Panc1 (cell line): ENCODE results near the gene CLEC2D. TPM values are rescaled to one million over a fixed set of nuclear protein-coding genes. Genes with fewer than 3 reads are reported as not detected.
"Not testable (repeated sequence)": the region's sequence is repeated elsewhere in the genome, so short reads cannot be mapped to it uniquely, and the experiment has no call there.

ENCODE experiments used
- ATAC-seq: fragments of 200-7000 bp; cut with Tn5 transposase; 2 replicates; pipeline ENCODE4 v1.9.1; 2020; ENCODE audit warnings: mild to moderate bottlenecking, moderate library complexity
- BruUV-seq: library from RNA; stranded (reverse); fragments of 400-500 nt; replicated peaks from 2 replicates; lab custom pipeline; 2021; lab: Mats Ljungman, UMichigan
- CTCF ChIA-PET: fragments of 300-600 bp; sonication (Branson Sonifier 250); formaldehyde crosslinking; loops from one replicate; lab custom pipeline; 2022; ENCODE audit warnings: antibody characterized with exemption; lab: Charles Lee
- POLR2A ChIA-PET: fragments of 300-600 bp; sonication (Branson Sonifier 250); formaldehyde crosslinking; loops from one replicate; lab custom pipeline; 2022; ENCODE audit warnings: antibody characterized with exemption; lab: Charles Lee
- DNase-seq: peaks from one replicate; pipeline ENCODE4 v3.0.0-alpha.2; 2010; ENCODE audit warnings: low read depth, low spot score
- H3K27ac ChIP-seq: 2 replicates; pipeline ENCODE4 v1.5.1; 2011; ENCODE audit warnings: mild to moderate bottlenecking, low read length, inconsistent platforms
- H3K27me3 ChIP-seq: fragments of 200-500 bp; sonication (Bioruptor generic); 2 replicates; pipeline ENCODE4 v1.6.0; 2014; ENCODE audit warnings: low read length, inconsistent platforms; ENCODE audit not compliant: control insufficient read depth, insufficient read depth
- H3K36me3 ChIP-seq: fragments of 200-500 bp; sonication (Bioruptor generic); 2 replicates; pipeline ENCODE4 v1.5.1; 2014; ENCODE audit warnings: inconsistent platforms, mild to moderate bottlenecking, low read length, moderate library complexity; ENCODE audit not compliant: control insufficient read depth, insufficient read depth
- H3K4me1 ChIP-seq: 2 replicates; pipeline ENCODE4 v1.5.1; 2011; ENCODE audit warnings: inconsistent platforms, mild to moderate bottlenecking, low read length, moderate library complexity; ENCODE audit not compliant: control insufficient read depth, insufficient read depth
- H3K4me3 ChIP-seq, 2 experiments: 2 replicates each; pipeline ENCODE4 v1.5.1; 2011 to 2012; ENCODE audit warnings: low read depth in 2 of 2, low read length in 2 of 2, mild to moderate bottlenecking in 2 of 2, inconsistent platforms in 1 of 2, moderate library complexity in 1 of 2
- H3K9me3 ChIP-seq: fragments of 200-500 bp; sonication (Bioruptor generic); 2 replicates; pipeline ENCODE4 v1.5.1; 2014; ENCODE audit warnings: low read depth, mild to moderate bottlenecking, inconsistent platforms, low read length, moderate library complexity; ENCODE audit not compliant: control insufficient read depth, insufficient read depth
- CTCF ChIP-seq: fragments of 450-650 bp; IDR thresholded peaks from 2 replicates; pipeline ENCODE4 v1.5.1; 2017; ENCODE audit warnings: mild to moderate bottlenecking
- POLR2AphosphoS5 ChIP-seq: IDR thresholded peaks from 2 replicates; pipeline ENCODE4 v1.6.1; 2012; ENCODE audit warnings: mild to moderate bottlenecking, low read depth, low read length, moderate library complexity
- SIN3A ChIP-seq: IDR thresholded peaks from 2 replicates; pipeline ENCODE4 v1.6.1; 2012; ENCODE audit warnings: low read depth, mild to moderate bottlenecking, low read length, moderate library complexity, borderline replicate concordance; ENCODE audit not compliant: insufficient read depth
- TCF7L2 ChIP-seq: IDR thresholded peaks from 2 replicates; pipeline ENCODE4 v1.6.1; 2011; ENCODE audit warnings: mild to moderate bottlenecking, low read depth, low read length, inconsistent platforms
- in situ Hi-C: cut with HindIII; loops from 2 replicates; pipeline ENCODE4 v1.10.0; 2016; ENCODE audit warnings: low sequenced_read_pairs, low pct_unique_long_range_greater_than_20kb
- intact Hi-C: fragments of 100-400 bp; cut with micrococcal nuclease; formaldehyde crosslinking; loops from one replicate; pipeline ENCODE4 v1.10.0; 2022; ENCODE audit not compliant: unreplicated experiment
- total RNA-seq: library from RNA; stranded (reverse); gene quantifications from one replicate; pipeline ENCODE4 v1.2.1, GENCODE V29; 2021; ENCODE audit not compliant: unreplicated experiment
- TF ChIP-seq, protein P1 (sequence below), 2 experiments: IDR thresholded peaks; 2 replicates each; pipeline ENCODE4 v1.6.1; 2011 to 2012; ENCODE audit warnings: low read depth in 2 of 2, control low read depth in 1 of 2, low read length in 1 of 2, mild to moderate bottlenecking in 1 of 2, moderate library complexity in 1 of 2; ENCODE audit not compliant: insufficient read depth in 1 of 2

CLEC2D gene
- total RNA-seq, 1 experiment from 2014 or later, result 2.3 TPM

GRCh38 chr12:9694241-9694640 is 24.7 kb downstream of the CLEC2D start:
- DNase-seq, result no peak
- in situ Hi-C loops, result no loop called here
- no TSS peak for BruUV-seq
- Histone ChIP-seq H3K36me3 (no peaks in the 10 kb centered on the region; the same call in 1 of the 2 replicates), H3K9me3 (no peaks in the 10 kb centered on the region), H3K27ac (no peak overlapping the region), H3K4me3 (no peak overlapping the region), H3K27me3 (no peaks in the 10 kb centered on the region), H3K4me1 (no peaks in the 10 kb centered on the region)
- CTCF ChIA-PET, result no interaction called here
- no peak for ATAC-seq
- intact Hi-C loops, result no loop called here
- POLR2A ChIA-PET, result no interaction called here
- TF ChIP-seq POLR2AphosphoS5 (no peak), SIN3A (no peak), TCF7L2 (no peak)
- TF ChIP-seq, protein P1, sequence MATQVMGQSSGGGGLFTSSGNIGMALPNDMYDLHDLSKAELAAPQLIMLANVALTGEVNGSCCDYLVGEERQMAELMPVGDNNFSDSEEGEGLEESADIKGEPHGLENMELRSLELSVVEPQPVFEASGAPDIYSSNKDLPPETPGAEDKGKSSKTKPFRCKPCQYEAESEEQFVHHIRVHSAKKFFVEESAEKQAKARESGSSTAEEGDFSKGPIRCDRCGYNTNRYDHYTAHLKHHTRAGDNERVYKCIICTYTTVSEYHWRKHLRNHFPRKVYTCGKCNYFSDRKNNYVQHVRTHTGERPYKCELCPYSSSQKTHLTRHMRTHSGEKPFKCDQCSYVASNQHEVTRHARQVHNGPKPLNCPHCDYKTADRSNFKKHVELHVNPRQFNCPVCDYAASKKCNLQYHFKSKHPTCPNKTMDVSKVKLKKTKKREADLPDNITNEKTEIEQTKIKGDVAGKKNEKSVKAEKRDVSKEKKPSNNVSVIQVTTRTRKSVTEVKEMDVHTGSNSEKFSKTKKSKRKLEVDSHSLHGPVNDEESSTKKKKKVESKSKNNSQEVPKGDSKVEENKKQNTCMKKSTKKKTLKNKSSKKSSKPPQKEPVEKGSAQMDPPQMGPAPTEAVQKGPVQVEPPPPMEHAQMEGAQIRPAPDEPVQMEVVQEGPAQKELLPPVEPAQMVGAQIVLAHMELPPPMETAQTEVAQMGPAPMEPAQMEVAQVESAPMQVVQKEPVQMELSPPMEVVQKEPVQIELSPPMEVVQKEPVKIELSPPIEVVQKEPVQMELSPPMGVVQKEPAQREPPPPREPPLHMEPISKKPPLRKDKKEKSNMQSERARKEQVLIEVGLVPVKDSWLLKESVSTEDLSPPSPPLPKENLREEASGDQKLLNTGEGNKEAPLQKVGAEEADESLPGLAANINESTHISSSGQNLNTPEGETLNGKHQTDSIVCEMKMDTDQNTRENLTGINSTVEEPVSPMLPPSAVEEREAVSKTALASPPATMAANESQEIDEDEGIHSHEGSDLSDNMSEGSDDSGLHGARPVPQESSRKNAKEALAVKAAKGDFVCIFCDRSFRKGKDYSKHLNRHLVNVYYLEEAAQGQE (IDR thresholded peaks at IDR 0.05; ENCODE audit: insufficient read depth in 1 of 2, low read depth in 2 of 2, low read length in 1 of 2), result no peak

- POLR2A ChIA-PET, H3K9me3 ChIP-seq, CTCF ChIA-PET, H3K27me3 ChIP-seq, ATAC-seq, in situ Hi-C loops, H3K36me3 ChIP-seq, H3K4me1 ChIP-seq, H3K4me3 ChIP-seq, H3K27ac ChIP-seq, intact Hi-C loops, DNase-seq, BruUV-seq: not testable (repeated sequence)
Observed at GRCh38 chr12:9695150-9695549, 25.6 kb downstream of the CLEC2D start.

DNA sequence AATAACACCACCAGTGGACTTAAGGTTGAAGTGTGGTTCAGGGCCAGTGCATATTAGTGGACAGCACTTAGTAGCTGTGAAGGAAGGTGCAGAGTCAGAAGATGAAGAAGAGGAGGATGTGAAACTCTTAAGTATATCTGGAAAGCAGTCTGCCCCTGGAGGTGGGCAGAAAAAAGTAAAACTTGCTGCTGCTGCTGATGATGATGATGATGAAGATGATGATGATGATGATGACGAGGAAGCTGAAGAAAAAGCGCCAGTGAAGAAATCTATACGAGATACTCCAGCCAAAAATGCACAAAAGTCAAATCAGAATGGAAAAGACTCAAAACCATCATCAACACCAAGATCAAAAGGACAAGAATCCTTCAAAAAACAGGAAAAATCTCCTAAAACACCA is 26.1 kb downstream of the CLEC2D start:
- H3K4me3 ChIP-seq, intact Hi-C loops, H3K9me3 ChIP-seq, DNase-seq, BruUV-seq, ATAC-seq, in situ Hi-C loops, H3K27me3 ChIP-seq, CTCF ChIA-PET, H3K4me1 ChIP-seq, POLR2A ChIA-PET, H3K36me3 ChIP-seq, H3K27ac ChIP-seq: not testable (repeated sequence)

GRCh38 chr12:9697619-9698018 is 28.1 kb downstream of the CLEC2D start:
- ChIA-PET POLR2A (no interaction called here), CTCF (no interaction called here)
- Histone ChIP-seq H3K9me3 (no peaks in the 10 kb centered on the region), H3K4me1 (no peaks in the 10 kb centered on the region), H3K4me3 (no peak overlapping the region), H3K27ac (no peak overlapping the region), H3K27me3 (no peaks in the 10 kb centered on the region), H3K36me3 (no peaks in the 10 kb centered on the region; the same call in 1 of the 2 replicates)
- TF ChIP-seq TCF7L2 (no peak), CTCF (no peak), SIN3A (no peak), POLR2AphosphoS5 (no peak)
- TF ChIP-seq, protein P1 (IDR thresholded peaks at IDR 0.05; ENCODE audit: insufficient read depth in 1 of 2, low read depth in 2 of 2, low read length in 1 of 2), result no peak
- BruUV-seq, result no TSS peak
- intact Hi-C loops (no loop called here), in situ Hi-C loops (no loop called here)
- ATAC-seq (no peak), DNase-seq (no peak)
